ENCODE results near the gene PLD6.

Gene PLD6

GRCh38 chr17:17191346-17191792 lies 14.8 kb downstream of the PLD6 start:
- no peak overlapping the region for H3K9ac ChIP-seq (ENCODE audit: low read length)
- H3K27ac ChIP-seq (ENCODE audit: low read depth, low read length) = peak overlapping the region; percentile 75
- no peak overlapping the region for H3K4me2 ChIP-seq (ENCODE audit: low read length)
- H2BK5ac ChIP-seq (ENCODE audit: low read depth, low read length, poor library complexity) = peak overlapping the region; percentile 50
- H3K27me3 ChIP-seq (ENCODE audit: insufficient read depth, low read length) = no peaks in the 10 kb centered on the region
- H2AFZ ChIP-seq (ENCODE audit: insufficient read depth, low read length, poor library complexity) = peak overlapping the region; percentile 53
- peak overlapping the region; percentile 66 for H4K8ac ChIP-seq (ENCODE audit: low read depth, low read length)
- H3K18ac ChIP-seq (ENCODE audit: low read length) = peak overlapping the region; percentile 87
- WGBS (ENCODE audit: extremely low coverage, insufficient coverage, insufficient read length) = no CpG with 5 or more reads among the region's 11 CpGs
- H3K4ac ChIP-seq (ENCODE audit: low read depth, low read length) = peak overlapping the region; percentile 19
- peak overlapping the region; percentile 94 for H2AK5ac ChIP-seq (ENCODE audit: low read length)
- H2BK12ac ChIP-seq (ENCODE audit: low read length) = peak overlapping the region; percentile 59
- H3K4me1 ChIP-seq (ENCODE audit: control insufficient read depth in 1 of 2, insufficient read depth in 2 of 2, low read length in 2 of 2) = peaks cover 36 to 37% of the 10 kb centered on the region in 2 experiments
- H2BK120ac ChIP-seq (ENCODE audit: insufficient read depth, low read length, poor library complexity) = peak overlapping the region; percentile 56
- H3K79me1 ChIP-seq (ENCODE audit: low read length) = peaks cover 30% of the 10 kb centered on the region
- peaks cover 4% of the 10 kb centered on the region for H3K79me2 ChIP-seq (ENCODE audit: control insufficient read depth, insufficient read depth, low read length, poor library complexity)
- H3K23ac ChIP-seq (ENCODE audit: low read length) = no peak overlapping the region
- no peak overlapping the region for H3K4me3 ChIP-seq (ENCODE audit: low read depth, low read length)
- peak; percentile 13 to 57 for DNase-seq
- H4K12ac ChIP-seq (ENCODE audit: low read depth, low read length) = peak overlapping the region; percentile 80
- no peaks in the 10 kb centered on the region for H3K9me3 ChIP-seq (ENCODE audit: insufficient read depth, low read depth, low read length)
- peak overlapping the region; percentile 49 for H3K14ac ChIP-seq (ENCODE audit: low read length)
- peaks cover 9 to 15% of the 10 kb centered on the region in 2 experiments for H3K36me3 ChIP-seq (ENCODE audit: control insufficient read depth in 1 of 2, insufficient read depth in 2 of 2, low read length in 2 of 2)
- H4K91ac ChIP-seq (ENCODE audit: low read depth, low read length) = peak overlapping the region; percentile 83

GRCh38 chr17:17190188-17190587 lies 15.9 kb downstream of the PLD6 start:
- peak overlapping the region; percentile 74 for H3K18ac ChIP-seq (ENCODE audit: low read length)
- WGBS (ENCODE audit: extremely low coverage, insufficient coverage, insufficient read length) = no CpG with 5 or more reads among the region's 7 CpGs
- no peak overlapping the region for H3K23ac ChIP-seq (ENCODE audit: low read length)
- no peak overlapping the region for H3K4me3 ChIP-seq (ENCODE audit: low read depth, low read length)
- peaks cover 32% of the 10 kb centered on the region for H3K79me1 ChIP-seq (ENCODE audit: low read length)
- peak overlapping the region; percentile 72 for H3K27ac ChIP-seq (ENCODE audit: low read depth, low read length)
- H4K12ac ChIP-seq (ENCODE audit: low read depth, low read length) = peak overlapping the region; percentile 7
- peak overlapping the region; percentile 70 for H2BK120ac ChIP-seq (ENCODE audit: insufficient read depth, low read length, poor library complexity)
- no peaks in the 10 kb centered on the region for H3K27me3 ChIP-seq (ENCODE audit: insufficient read depth, low read length)
- DNase-seq = no peak
- no peaks in the 10 kb centered on the region for H3K9me3 ChIP-seq (ENCODE audit: insufficient read depth, low read depth, low read length)
- H2BK5ac ChIP-seq (ENCODE audit: low read depth, low read length, poor library complexity) = peak overlapping the region; percentile 94
- peaks cover 40 to 41% of the 10 kb centered on the region in 2 experiments for H3K4me1 ChIP-seq (ENCODE audit: control insufficient read depth in 1 of 2, insufficient read depth in 2 of 2, low read length in 2 of 2)
- H3K36me3 ChIP-seq (ENCODE audit: control insufficient read depth in 1 of 2, insufficient read depth in 2 of 2, low read length in 2 of 2) = peaks cover 9 to 15% of the 10 kb centered on the region in 2 experiments
- peak overlapping the region; percentile 59 for H3K4ac ChIP-seq (ENCODE audit: low read depth, low read length)
- H3K4me2 ChIP-seq (ENCODE audit: low read length) = peak overlapping the region; percentile 20
- peak overlapping the region; percentile 91 for H3K14ac ChIP-seq (ENCODE audit: low read length)
- peak overlapping the region; percentile 86 for H2AK5ac ChIP-seq (ENCODE audit: low read length)
- peaks cover 4% of the 10 kb centered on the region for H3K79me2 ChIP-seq (ENCODE audit: control insufficient read depth, insufficient read depth, low read length, poor library complexity)
- H4K91ac ChIP-seq (ENCODE audit: low read depth, low read length) = peak overlapping the region; percentile 91
- H2BK12ac ChIP-seq (ENCODE audit: low read length) = peak overlapping the region; percentile 94
- H2AFZ ChIP-seq (ENCODE audit: insufficient read depth, low read length, poor library complexity) = no peak overlapping the region
- peak overlapping the region; percentile 71 for H4K8ac ChIP-seq (ENCODE audit: low read depth, low read length)
- H3K9ac ChIP-seq (ENCODE audit: low read length) = no peak overlapping the region

GRCh38 chr17:17189559-17189958 lies 16.6 kb downstream of the PLD6 start:
- Histone ChIP-seq H2BK5ac (ENCODE audit: low read depth, low read length, poor library complexity) (peak overlapping the region; percentile 94), H3K14ac (ENCODE audit: low read length) (peak overlapping the region; percentile 91), H3K18ac (ENCODE audit: low read length) (no peak overlapping the region), H4K91ac (ENCODE audit: low read depth, low read length) (peak overlapping the region; percentile 91), H3K27me3 (ENCODE audit: insufficient read depth, low read length) (no peaks in the 10 kb centered on the region), H3K23ac (ENCODE audit: low read length) (no peak overlapping the region), H3K27ac (ENCODE audit: low read depth, low read length) (peak overlapping the region; percentile 72), H4K8ac (ENCODE audit: low read depth, low read length) (peak overlapping the region; percentile 43), H3K4ac (ENCODE audit: low read depth, low read length) (no peak overlapping the region), H3K79me1 (ENCODE audit: low read length) (peaks cover 32% of the 10 kb centered on the region), H2BK120ac (ENCODE audit: insufficient read depth, low read length, poor library complexity) (peak overlapping the region; percentile 70), H4K12ac (ENCODE audit: low read depth, low read length) (no peak overlapping the region), H3K36me3 (ENCODE audit: control insufficient read depth in 1 of 2, insufficient read depth in 2 of 2, low read length in 2 of 2) (peaks cover 9 to 17% of the 10 kb centered on the region in 2 experiments), H2AFZ (ENCODE audit: insufficient read depth, low read length, poor library complexity) (no peak overlapping the region), H3K9ac (ENCODE audit: low read length) (no peak overlapping the region), H3K4me1 (ENCODE audit: control insufficient read depth in 1 of 2, insufficient read depth in 2 of 2, low read length in 2 of 2) (peaks cover 42 to 43% of the 10 kb centered on the region in 2 experiments), H3K4me2 (ENCODE audit: low read length) (peak overlapping the region; percentile 20), H3K9me3 (ENCODE audit: insufficient read depth, low read depth, low read length) (no peaks in the 10 kb centered on the region), H3K4me3 (ENCODE audit: low read depth, low read length) (no peak overlapping the region), H3K79me2 (ENCODE audit: control insufficient read depth, insufficient read depth, low read length, poor library complexity) (peaks cover 4% of the 10 kb centered on the region), H2AK5ac (ENCODE audit: low read length) (no peak overlapping the region), H2BK12ac (ENCODE audit: low read length) (no peak overlapping the region)
- peak in 1 of 2 donors; percentile 36 for DNase-seq
- no CpG with 5 or more reads among the region's 4 CpGs for WGBS (ENCODE audit: extremely low coverage, insufficient coverage, insufficient read length)

GRCh38 chr17:17188586-17188985 lies 17.5 kb downstream of the PLD6 start:
- Histone ChIP-seq H4K91ac (ENCODE audit: low read depth, low read length) (peak overlapping the region; percentile 58), H4K12ac (ENCODE audit: low read depth, low read length) (no peak overlapping the region), H3K27me3 (ENCODE audit: insufficient read depth, low read length) (no peaks in the 10 kb centered on the region), H3K4me1 (ENCODE audit: control insufficient read depth in 1 of 2, insufficient read depth in 2 of 2, low read length in 2 of 2) (peaks cover 43 to 44% of the 10 kb centered on the region in 2 experiments), H3K14ac (ENCODE audit: low read length) (peak overlapping the region; percentile 43), H3K79me2 (ENCODE audit: control insufficient read depth, insufficient read depth, low read length, poor library complexity) (peaks cover 4% of the 10 kb centered on the region), H2AK5ac (ENCODE audit: low read length) (peak overlapping the region; percentile 22), H3K18ac (ENCODE audit: low read length) (peak overlapping the region; percentile 23), H3K23ac (ENCODE audit: low read length) (no peak overlapping the region), H3K4ac (ENCODE audit: low read depth, low read length) (peak overlapping the region; percentile 4), H3K4me3 (ENCODE audit: low read depth, low read length) (no peak overlapping the region), H2BK5ac (ENCODE audit: low read depth, low read length, poor library complexity) (peak overlapping the region; percentile 15), H3K9me3 (ENCODE audit: insufficient read depth, low read depth, low read length) (no peaks in the 10 kb centered on the region), H3K36me3 (ENCODE audit: control insufficient read depth in 1 of 2, insufficient read depth in 2 of 2, low read length in 2 of 2) (peaks cover 14 to 24% of the 10 kb centered on the region in 2 experiments), H2AFZ (ENCODE audit: insufficient read depth, low read length, poor library complexity) (no peak overlapping the region), H4K8ac (ENCODE audit: low read depth, low read length) (no peak overlapping the region), H3K4me2 (ENCODE audit: low read length) (no peak overlapping the region), H3K9ac (ENCODE audit: low read length) (no peak overlapping the region), H2BK12ac (ENCODE audit: low read length) (peak overlapping the region; percentile 24), H2BK120ac (ENCODE audit: insufficient read depth, low read length, poor library complexity) (peak overlapping the region; percentile 3), H3K79me1 (ENCODE audit: low read length) (peaks cover 32% of the 10 kb centered on the region), H3K27ac (ENCODE audit: low read depth, low read length) (peak overlapping the region; percentile 42)
- no CpG with 5 or more reads among the region's 4 CpGs for WGBS (ENCODE audit: extremely low coverage, insufficient coverage, insufficient read length)
- no peak for DNase-seq

Data from trophoblast cell (in vitro differentiated cells and primary cell).